DMS53 (cell line): ENCODE measurements around the gene IGSF5.
"Not testable (repeated sequence)": the region's sequence is repeated elsewhere in the genome, so short reads cannot be mapped to it uniquely, and the experiment has no call there.

ENCODE experiments used
- DNase-seq: peaks from one replicate; lab custom pipeline; 2025; lab: John Stamatoyannopoulos, UW

The IGSF5 gene

GRCh38 chr21:39744883-39745282, at the start of gene IGSF5:
IGSF5 (plus strand) TSS chr21:39745183; CDS start chr21:39745510, 327 bp downstream.
- DNase-seq: not testable (repeated sequence)

GRCh38 chr21:39696196-39696595, 48.8 kb upstream of the IGSF5 start:
- no peak for DNase-seq

GRCh38 chr21:39696618-39697017, 48.4 kb upstream of the IGSF5 start:
- peak; percentile 40 for DNase-seq

- DNase-seq: no peak
Observed at GRCh38 chr21:39700318-39700717, 44.7 kb upstream of the IGSF5 start.

GRCh38 chr21:39703578-39703977, 41.4 kb upstream of the IGSF5 start:
- DNase-seq: no peak

- DNase-seq: peak; percentile 37
Observed at GRCh38 chr21:39705849-39706248, 39.1 kb upstream of the IGSF5 start.

- no peak for DNase-seq
Observed at GRCh38 chr21:39707316-39707715, 37.7 kb upstream of the IGSF5 start.

GRCh38 chr21:39710866-39711265, 34.1 kb upstream of the IGSF5 start:
- no peak for DNase-seq

- DNase-seq: no peak
Observed at GRCh38 chr21:39712273-39712672, 32.7 kb upstream of the IGSF5 start.

- peak; percentile 90 for DNase-seq
Observed at GRCh38 chr21:39712976-39713375, 32.0 kb upstream of the IGSF5 start.

- peak; percentile 5 for DNase-seq
Observed at GRCh38 chr21:39713905-39714304, 31.1 kb upstream of the IGSF5 start.

GRCh38 chr21:39714331-39714730, 30.7 kb upstream of the IGSF5 start:
- peak; percentile 7 for DNase-seq

GRCh38 chr21:39715804-39716397, 29.1 kb upstream of the IGSF5 start:
- DNase-seq: peak; percentile 73

GRCh38 chr21:39720126-39720778, 24.7 kb upstream of the IGSF5 start:
- DNase-seq: peak; percentile 22

GRCh38 chr21:39721885-39722284, 23.1 kb upstream of the IGSF5 start:
- no peak for DNase-seq

- DNase-seq: no peak
Observed at GRCh38 chr21:39724944-39725343, 20.0 kb upstream of the IGSF5 start.

GRCh38 chr21:39726133-39726532, 18.9 kb upstream of the IGSF5 start:
- no peak for DNase-seq

GRCh38 chr21:39727401-39728120, 17.4 kb upstream of the IGSF5 start:
- DNase-seq: no peak

- no peak for DNase-seq
Observed at GRCh38 chr21:39728341-39728740, 16.6 kb upstream of the IGSF5 start.

GRCh38 chr21:39730418-39731157, 14.4 kb upstream of the IGSF5 start:
- DNase-seq: no peak

GRCh38 chr21:39736716-39737115, 8.3 kb upstream of the IGSF5 start:
- DNase-seq: no peak

GRCh38 chr21:39737376-39738000, 7.5 kb upstream of the IGSF5 start:
- no peak for DNase-seq
